Ureter (tissue), 1 donor: ENCODE data around the gene METTL2B. TPM values are rescaled to one million over a fixed set of nuclear protein-coding genes. Genes with fewer than 3 reads are reported as not detected.
"Not testable (repeated sequence)": the region's sequence is repeated elsewhere in the genome, so short reads cannot be mapped to it uniquely, and the experiment has no call there.

Source experiments
- DNase-seq: peaks from one replicate; pipeline ENCODE4 v3.0.0-alpha.2; 2020; ENCODE audit warnings: low spot score
- total RNA-seq: library from RNA; stranded (reverse); gene quantifications from one replicate; pipeline ENCODE4 v1.2.4, GENCODE V29; 2023
- donor health status: DM: yes; HTN: yes; CAD: no.

METTL2B gene
- total RNA-seq, 1 donor from 2014 or later, result 32.4 TPM

- DNase-seq, result no peak
These were observed 21.6 kb upstream of the METTL2B start for GRCh38 chr7:128454808-128455542.

- peak; percentile 95 for DNase-seq
These were observed 20.8 kb upstream of the METTL2B start, which contains the start of gene HILPDA for GRCh38 chr7:128455543-128456254. TSS of gene HILPDA (plus strand) at chr7:128455878. CDS start at chr7:128457269, 1,391 bp downstream.

- no peak for DNase-seq
These were observed 20.3 kb upstream of the METTL2B start for GRCh38 chr7:128456255-128456725.

DNA sequence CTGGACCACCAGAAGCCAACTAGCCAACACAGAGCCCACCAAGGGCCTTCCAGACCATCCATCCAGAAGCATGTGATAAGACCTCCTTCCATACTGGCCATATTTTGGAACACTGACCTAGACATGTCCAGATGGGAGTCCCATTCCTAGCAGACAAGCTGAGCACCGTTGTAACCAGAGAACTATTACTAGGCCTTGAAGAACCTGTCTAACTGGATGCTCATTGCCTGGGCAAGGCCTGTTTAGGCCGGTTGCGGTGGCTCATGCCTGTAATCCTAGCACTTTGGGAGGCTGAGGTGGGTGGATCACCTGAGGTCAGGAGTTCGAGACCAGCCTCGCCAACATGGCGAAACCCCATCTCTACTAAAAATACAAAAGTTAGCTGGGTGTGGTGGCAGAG lies 19.2 kb upstream of the METTL2B start:
- not testable (repeated sequence) for DNase-seq

- no peak for DNase-seq
These were observed 17.6 kb upstream of the METTL2B start for GRCh38 chr7:128458956-128459355.

- DNase-seq, result peak; percentile 71
These were observed 17.1 kb upstream of the METTL2B start for GRCh38 chr7:128459394-128459878.

GRCh38 chr7:128462460-128462859 lies 14.1 kb upstream of the METTL2B start:
- DNase-seq, result no peak

GRCh38 chr7:128463345-128463744 lies 13.2 kb upstream of the METTL2B start:
- DNase-seq, result not testable (repeated sequence)

DNA sequence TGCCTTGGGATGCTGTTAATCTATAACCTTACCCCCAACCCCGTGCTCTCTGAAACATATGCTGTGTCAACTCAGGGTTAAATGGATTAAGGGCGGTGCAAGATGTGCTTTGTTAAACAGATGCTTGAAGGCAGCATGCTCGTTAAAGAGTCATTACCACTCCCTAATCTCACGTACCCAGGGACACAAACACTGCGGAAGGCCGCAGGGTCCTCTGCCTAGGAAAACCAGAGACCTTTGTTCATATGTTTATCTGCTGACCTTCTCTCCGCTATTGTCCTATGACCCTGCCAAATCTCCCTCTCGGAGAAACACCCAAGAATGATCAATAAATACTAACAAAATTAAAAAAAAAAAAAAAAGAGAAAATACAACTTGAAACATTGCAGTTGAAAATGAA lies 12.6 kb upstream of the METTL2B start:
- not testable (repeated sequence) for DNase-seq

DNA sequence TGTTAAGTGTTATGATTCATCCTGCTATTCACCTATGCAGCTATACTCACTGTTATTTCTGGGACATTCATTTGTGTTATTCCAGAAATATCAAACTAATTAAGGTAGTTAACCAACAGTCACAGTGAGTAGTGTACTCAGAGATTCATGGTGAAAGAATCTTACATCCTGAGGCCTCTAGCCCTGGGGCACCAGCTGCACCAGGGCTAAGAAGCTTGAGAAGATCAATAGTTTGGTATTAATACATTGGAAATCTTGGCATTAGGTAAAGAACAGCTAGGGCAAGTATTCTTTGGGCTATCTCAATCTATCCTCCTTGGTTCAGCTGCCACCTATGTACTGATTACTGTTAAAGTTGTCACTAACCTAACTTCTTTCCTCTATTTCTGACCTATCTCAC lies 9.7 kb upstream of the METTL2B start:
- DNase-seq, result not testable (repeated sequence)

DNA sequence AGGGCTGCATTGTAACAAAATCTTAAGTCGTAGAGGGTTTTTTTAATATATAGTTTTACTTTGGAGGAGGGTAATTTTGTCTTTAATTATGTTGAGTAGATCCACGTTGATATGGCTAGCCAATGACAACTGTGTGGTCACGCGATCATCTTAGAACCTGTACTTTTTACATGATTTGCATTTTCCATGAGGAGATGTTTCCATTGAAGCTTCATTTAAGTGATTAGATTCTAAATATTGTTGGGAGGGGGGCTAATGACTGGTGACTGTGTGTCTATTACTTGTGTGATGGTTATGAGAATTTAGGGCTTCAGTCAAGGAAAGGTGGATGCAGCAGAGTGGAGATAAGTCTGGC lies 765 bp downstream of the METTL2B start:
- DNase-seq, result not testable (repeated sequence)

- not testable (repeated sequence) for DNase-seq
These were observed 2.5 kb downstream of the METTL2B start for GRCh38 chr7:128479082-128479481.

- not testable (repeated sequence) for DNase-seq
These were observed 11.6 kb downstream of the METTL2B start for GRCh38 chr7:128488134-128488533.

- DNase-seq, result no peak
These were observed 20.9 kb downstream of the METTL2B start for GRCh38 chr7:128497405-128497804.

DNA sequence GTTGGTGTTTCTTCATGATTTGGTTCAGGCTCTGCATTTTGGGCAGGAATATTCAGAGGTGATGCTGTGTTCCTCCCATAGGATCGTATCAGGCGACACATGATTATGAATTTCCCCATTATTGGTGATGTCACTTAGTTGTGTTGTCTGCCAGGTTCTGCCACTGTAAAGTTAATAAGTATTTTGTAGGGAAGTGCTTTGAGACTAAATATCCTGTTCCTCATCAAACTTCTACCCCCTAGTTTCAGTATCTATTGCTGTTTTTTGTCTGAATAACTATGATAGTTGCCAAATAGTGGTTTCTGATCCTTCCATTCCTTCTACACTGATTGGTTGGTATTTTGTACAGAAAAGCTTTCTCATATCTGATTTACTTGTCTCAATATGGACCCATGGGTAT lies 28.9 kb downstream of the METTL2B start:
- DNase-seq, result not testable (repeated sequence)

DNA sequence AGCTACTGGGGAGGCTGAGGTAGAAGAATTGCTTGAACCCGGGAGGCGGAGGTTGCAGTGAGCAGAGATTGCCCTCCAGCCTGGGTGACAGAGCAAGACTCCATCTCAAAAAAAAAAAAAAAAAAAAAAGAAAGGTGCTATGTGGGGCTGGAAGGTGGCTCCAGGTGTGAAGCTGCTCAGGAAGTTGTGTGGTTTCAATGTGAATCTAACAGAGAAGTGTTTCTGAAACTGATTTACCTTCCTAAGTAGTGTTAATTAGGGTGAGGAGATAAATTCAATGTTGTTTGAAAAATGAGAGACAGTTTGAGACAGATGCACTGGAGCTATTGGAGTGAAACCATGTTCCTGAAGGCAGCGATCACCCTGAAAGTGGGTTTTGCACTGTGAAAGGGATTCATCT lies 30.3 kb downstream of the METTL2B start:
- DNase-seq, result not testable (repeated sequence)

DNA sequence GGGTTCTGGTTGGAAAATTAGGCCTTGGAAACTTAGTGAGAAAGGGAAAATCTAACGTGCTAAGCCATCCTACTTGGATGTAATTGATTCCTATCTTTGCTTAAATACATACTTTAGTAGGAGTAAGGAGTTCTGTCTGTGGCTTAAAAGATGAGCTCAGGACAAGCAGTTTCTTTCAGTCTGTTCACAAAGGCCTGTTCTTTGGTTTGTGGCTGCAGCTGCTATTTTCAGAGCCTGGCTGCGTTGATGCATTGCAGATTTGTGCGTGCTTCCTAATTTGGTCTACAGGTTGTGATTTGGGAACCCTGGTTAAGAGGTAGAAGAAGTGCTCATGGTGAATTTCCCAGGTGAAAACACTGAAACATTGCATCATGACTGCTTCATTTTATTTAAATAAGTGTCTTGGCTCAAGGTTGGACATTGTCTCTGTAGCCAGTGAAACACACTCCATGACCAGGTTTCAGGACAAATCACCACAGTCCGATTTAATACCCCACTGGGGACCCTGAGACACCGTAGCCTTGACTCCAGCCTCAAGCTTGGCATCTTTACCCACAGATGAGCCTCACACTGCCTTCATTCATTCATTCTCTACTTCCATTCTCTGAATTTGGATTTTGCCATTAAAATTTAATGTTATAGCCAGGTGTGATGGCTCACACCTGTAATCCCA lies 30.9 kb downstream of the METTL2B start:
- DNase-seq, result not testable (repeated sequence)

DNA sequence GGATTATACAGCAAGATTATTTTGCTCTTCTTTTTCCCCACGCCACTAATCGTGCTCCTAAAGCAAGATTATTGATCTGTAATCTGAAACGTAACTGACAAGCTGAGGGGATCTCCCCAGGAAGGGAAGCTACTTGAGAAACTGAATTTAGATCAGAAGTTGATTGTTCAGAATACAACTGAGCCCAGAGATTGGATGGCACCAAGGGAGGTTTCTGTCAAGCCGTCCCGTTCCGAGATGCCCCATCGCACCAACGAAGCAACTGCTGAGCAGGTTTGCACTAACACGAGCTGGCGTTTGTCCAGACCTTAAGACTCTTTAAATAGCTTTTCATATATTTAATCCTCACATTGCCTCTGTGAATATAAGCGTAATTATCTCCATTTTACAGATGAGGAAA lies 35.1 kb downstream of the METTL2B start:
- not testable (repeated sequence) for DNase-seq

DNA sequence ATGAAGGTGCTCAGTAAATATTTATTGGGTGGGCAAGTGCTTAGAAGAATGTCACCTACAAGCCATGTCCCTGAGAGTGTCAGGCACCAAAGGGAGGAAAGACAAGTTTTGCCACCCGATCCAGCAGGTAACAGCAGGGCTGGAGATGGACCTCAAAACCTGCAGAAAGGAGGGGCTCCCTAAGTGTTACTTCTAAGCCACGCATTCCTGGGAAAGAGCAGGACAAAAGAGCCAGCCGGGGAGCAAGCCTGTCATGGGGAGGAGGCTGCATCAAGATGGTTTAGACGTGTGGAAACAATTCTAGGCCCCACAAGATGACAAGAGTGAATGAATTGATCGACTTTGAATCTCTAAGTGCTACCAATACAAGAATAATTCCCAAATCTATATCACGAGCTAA lies 38.7 kb downstream of the METTL2B start:
- DNase-seq, result not testable (repeated sequence)

- DNase-seq, result not testable (repeated sequence)
These were observed 40.5 kb downstream of the METTL2B start for GRCh38 chr7:128517023-128517422.

GRCh38 chr7:128523226-128523931 lies 46.8 kb downstream of the METTL2B start:
- DNase-seq, result peak; percentile 90
